DND-41 (cell line): ENCODE measurements around the gene INF2.

ENCODE experiments used
- ATAC-seq: fragments of 200-7000 bp; cut with Tn5 transposase; 3 replicates; pipeline ENCODE4 v1.9.1; 2021; ENCODE audit warnings: low read depth; ENCODE audit not compliant: insufficient read depth
- DNase-seq: peaks from one replicate; pipeline ENCODE4 v3.0.0-alpha.2; 2020
- H2AFZ ChIP-seq: 2 replicates; pipeline ENCODE4 v1.6.0; 2012; ENCODE audit warnings: low read depth, low read length
- H3K27ac ChIP-seq: 2 replicates; pipeline ENCODE4 v1.5.1; 2012; ENCODE audit warnings: low read length, inconsistent platforms
- H3K27me3 ChIP-seq: fragments of 200-600 bp; sonication (generic); 2 replicates; pipeline ENCODE4 v1.6.0; 2012; ENCODE audit warnings: low read length, mild to moderate bottlenecking, inconsistent platforms; ENCODE audit not compliant: insufficient read depth, poor library complexity
- H3K36me3 ChIP-seq: 2 replicates; pipeline ENCODE4 v1.5.1; 2012; ENCODE audit warnings: low read length, inconsistent platforms; ENCODE audit not compliant: insufficient read depth
- H3K4me1 ChIP-seq: 2 replicates; pipeline ENCODE4 v1.5.1; 2012; ENCODE audit warnings: mild to moderate bottlenecking, low read length; ENCODE audit not compliant: insufficient read depth
- H3K4me2 ChIP-seq: 2 replicates; pipeline ENCODE4 v1.6.0; 2012; ENCODE audit warnings: mild to moderate bottlenecking, moderate library complexity, low read length, inconsistent platforms; ENCODE audit not compliant: insufficient read depth
- H3K4me3 ChIP-seq, 2 experiments: fragments of 200-600 bp in 1 of 2; shearing (Covaris generic) in 1 of 2; 2 replicates each; pipeline ENCODE4 v1.5.1; 2012 to 2016; ENCODE audit warnings: inconsistent platforms in 2 of 2, low read length in 2 of 2, mild to moderate bottlenecking in 2 of 2, low read depth in 1 of 2, moderate library complexity in 1 of 2
- H3K79me2 ChIP-seq: 2 replicates; pipeline ENCODE4 v1.6.0; 2012; ENCODE audit warnings: low read length, inconsistent platforms; ENCODE audit not compliant: insufficient read depth
- H3K9ac ChIP-seq: 2 replicates; pipeline ENCODE4 v1.6.0; 2012; ENCODE audit warnings: low read depth, mild to moderate bottlenecking, inconsistent platforms, low read length, moderate library complexity
- H3K9me3 ChIP-seq: 2 replicates; pipeline ENCODE4 v1.5.1; 2012; ENCODE audit warnings: low read length, moderate library complexity, mild to moderate bottlenecking, inconsistent platforms; ENCODE audit not compliant: insufficient read depth, severe bottlenecking
- H4K20me1 ChIP-seq: 2 replicates; pipeline ENCODE4 v1.6.0; 2012; ENCODE audit warnings: low read length; ENCODE audit not compliant: insufficient read depth
- CTCF ChIP-seq: IDR thresholded peaks from 2 replicates; pipeline ENCODE4 v1.5.1; 2012; ENCODE audit warnings: borderline replicate concordance, low read length, moderate library complexity, mild to moderate bottlenecking; ENCODE audit not compliant: poor library complexity, severe bottlenecking; ENCODE audit errors: extremely low read depth
- EZH2 ChIP-seq: IDR thresholded peaks from 3 replicates; pipeline ENCODE4 v1.6.1; 2012; ENCODE audit warnings: borderline replicate concordance, low read depth, mild to moderate bottlenecking, moderate library complexity, low read length, inconsistent platforms; ENCODE audit not compliant: severe bottlenecking

Gene INF2

GRCh38 chr14:104752735-104753527 is 63.5 kb downstream of the INF2 start, which contains the start of gene SIVA1:
SIVA1 (plus strand) TSS chr14:104753147; CDS start chr14:104753202, 55 bp downstream.
- H3K9me3 ChIP-seq, result no peaks in the 10 kb centered on the region
- peaks cover 46% of the 10 kb centered on the region for H4K20me1 ChIP-seq
- H3K4me3 ChIP-seq, result peak within 1 kb of the TSS; percentile 69 to 89
- H3K9ac ChIP-seq, result peak within 1 kb of the TSS; percentile 82
- peak; percentile 100 for DNase-seq
- peaks cover 54% of the 10 kb centered on the region for H3K79me2 ChIP-seq
- H2AFZ ChIP-seq, result peak within 1 kb of the TSS; percentile 82
- peak within 1 kb of the TSS; percentile 99 for H3K27ac ChIP-seq
- peak within 1 kb of the TSS; percentile 86 for H3K4me2 ChIP-seq
- ATAC-seq, result peak; percentile 90
- no peak for TF ChIP-seq CTCF
- no peaks in the 10 kb centered on the region for H3K27me3 ChIP-seq
- peaks cover 53% of the 10 kb centered on the region for H3K4me1 ChIP-seq
- H3K36me3 ChIP-seq, result peaks cover 39% of the 10 kb centered on the region

- peak overlapping the region; percentile 88 for H3K27ac ChIP-seq
- H4K20me1 ChIP-seq, result peaks cover 51% of the 10 kb centered on the region
- no peaks in the 10 kb centered on the region for H3K27me3 ChIP-seq
- H3K9ac ChIP-seq, result peak overlapping the region; percentile 82
- peaks cover 55% of the 10 kb centered on the region for H3K4me1 ChIP-seq
- H3K79me2 ChIP-seq, result peaks cover 61% of the 10 kb centered on the region
- H3K9me3 ChIP-seq, result no peaks in the 10 kb centered on the region
- H3K4me3 ChIP-seq, result peak overlapping the region; percentile 69 to 89
- peak overlapping the region; percentile 86 for H3K4me2 ChIP-seq
- no peak overlapping the region for H2AFZ ChIP-seq
- peak; percentile 23 for DNase-seq
- H3K36me3 ChIP-seq, result peaks cover 45% of the 10 kb centered on the region
- no peak for ATAC-seq
- TF ChIP-seq EZH2 (no peak), CTCF (no peak)
Observed at GRCh38 chr14:104753528-104754212, 64.3 kb downstream of the INF2 start.

GRCh38 chr14:104754213-104754851 is 64.9 kb downstream of the INF2 start:
- Histone ChIP-seq H3K9me3 (no peaks in the 10 kb centered on the region), H3K27me3 (no peaks in the 10 kb centered on the region), H4K20me1 (peaks cover 58% of the 10 kb centered on the region), H3K4me3 (peak overlapping the region; percentile 69 to 89; a peak in 3 of 4 replicates), H3K36me3 (peaks cover 52% of the 10 kb centered on the region), H3K4me1 (peaks cover 55% of the 10 kb centered on the region), H2AFZ (no peak overlapping the region), H3K4me2 (peak overlapping the region; percentile 86), H3K9ac (peak overlapping the region; percentile 82), H3K79me2 (peaks cover 68% of the 10 kb centered on the region), H3K27ac (peak overlapping the region; percentile 88)
- TF ChIP-seq EZH2 (no peak), CTCF (no peak)
- ATAC-seq (no peak), DNase-seq (no peak)
